Kasumi-1 (cell line): ENCODE measurements around the gene ROR1.
"Not testable (repeated sequence)": the region's sequence is repeated elsewhere in the genome, so short reads cannot be mapped to it uniquely, and the experiment has no call there.

ENCODE experiments used
- DNase-seq, 2 experiments: peaks; one replicate each; lab custom pipeline; 2025; lab: John Stamatoyannopoulos, UW

The ROR1 gene

DNA sequence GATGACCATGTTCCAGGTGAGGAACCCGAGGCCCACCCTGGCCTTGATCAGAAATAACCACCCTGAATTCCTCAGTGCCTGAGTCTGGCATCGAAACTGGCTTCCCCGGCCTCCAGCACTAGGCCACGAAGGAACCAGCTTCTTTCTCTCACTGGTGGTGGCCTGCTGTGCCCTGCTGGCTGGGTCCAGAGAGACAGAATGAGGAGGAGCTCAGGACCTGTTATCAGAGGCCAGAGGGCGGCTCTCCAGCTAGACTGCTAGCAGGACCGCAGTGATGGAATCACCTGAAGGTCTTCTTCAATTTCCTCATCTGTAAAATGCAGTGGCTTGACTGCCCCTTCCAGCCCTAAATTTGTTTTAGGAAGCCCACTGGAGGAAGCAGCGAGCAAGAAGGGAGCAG, 20.5 kb downstream of the ROR1 start:
- no peak for DNase-seq

DNA sequence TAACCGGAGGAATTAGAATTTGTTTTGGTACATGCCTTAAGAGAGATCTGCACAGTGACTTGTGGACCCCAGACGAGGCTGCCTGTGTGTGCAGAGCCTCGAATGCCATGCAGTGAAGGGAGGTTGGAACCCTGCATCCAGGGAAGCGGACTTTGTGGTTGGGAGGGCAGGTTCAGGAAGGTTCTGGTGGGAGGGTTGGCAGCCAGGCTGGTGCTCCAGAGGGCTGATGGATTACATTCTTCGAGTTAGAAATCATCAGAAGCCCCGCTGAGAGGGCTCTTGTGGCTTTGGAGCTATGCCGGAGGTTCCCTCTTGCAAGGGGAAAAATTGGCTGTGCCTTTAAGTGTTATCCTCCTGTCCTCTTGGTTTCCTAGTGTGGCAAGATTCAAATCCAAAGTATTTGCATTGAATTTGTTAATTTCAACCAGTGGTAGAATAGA, 21.1 kb downstream of the ROR1 start:
- no peak for DNase-seq

DNA sequence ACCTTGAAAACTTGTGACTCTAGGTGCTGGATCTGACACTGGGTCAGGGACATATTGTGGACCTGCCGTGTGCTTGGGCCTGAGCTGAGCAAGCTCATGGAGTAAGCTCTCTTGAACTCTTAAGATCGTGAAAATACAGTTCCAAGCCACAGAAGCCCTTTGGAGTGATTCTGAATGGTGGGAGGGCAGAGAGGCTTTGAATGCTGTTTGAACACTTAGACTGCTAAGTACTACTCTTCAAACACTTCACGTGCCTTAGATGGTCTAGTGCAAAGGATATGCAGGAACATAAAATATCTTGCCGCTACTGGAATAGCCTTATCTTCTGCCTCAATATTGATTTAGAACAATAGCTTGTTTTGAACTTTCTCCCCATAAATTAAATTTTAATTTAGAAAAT, 21.6 kb downstream of the ROR1 start:
- no peak for DNase-seq

DNA sequence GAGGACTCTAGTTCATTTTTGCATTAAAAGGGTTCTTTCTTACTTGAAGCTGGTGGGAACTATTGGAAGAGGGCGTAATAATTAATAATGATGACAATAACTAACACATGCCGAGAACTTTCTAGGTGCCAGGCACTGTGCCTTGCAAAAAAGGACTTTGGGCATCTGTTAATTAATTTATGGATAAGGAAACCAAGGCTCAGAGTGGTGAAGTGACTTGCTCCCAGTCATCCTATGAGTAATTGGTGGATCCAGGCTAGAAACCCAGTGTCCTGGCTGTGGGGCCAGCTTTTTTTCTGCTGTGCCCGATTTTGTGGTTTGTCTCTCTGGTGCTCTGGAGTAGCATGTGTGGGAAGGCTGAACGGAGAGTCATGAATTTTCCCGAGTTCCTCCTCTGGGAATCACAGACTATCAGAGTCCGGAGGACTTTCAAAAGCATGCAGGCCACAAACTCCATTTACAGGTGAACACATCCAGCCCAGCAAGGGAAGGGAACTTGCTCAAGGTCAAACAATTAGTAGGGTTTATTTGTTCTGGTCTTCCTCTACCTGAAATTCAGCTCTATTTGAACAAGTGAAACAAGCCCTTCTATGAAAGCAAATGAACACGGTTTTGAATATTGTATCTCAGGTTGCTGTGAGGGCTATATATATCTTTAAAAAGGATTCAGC, 23.4 kb downstream of the ROR1 start:
- no peak for DNase-seq

DNA sequence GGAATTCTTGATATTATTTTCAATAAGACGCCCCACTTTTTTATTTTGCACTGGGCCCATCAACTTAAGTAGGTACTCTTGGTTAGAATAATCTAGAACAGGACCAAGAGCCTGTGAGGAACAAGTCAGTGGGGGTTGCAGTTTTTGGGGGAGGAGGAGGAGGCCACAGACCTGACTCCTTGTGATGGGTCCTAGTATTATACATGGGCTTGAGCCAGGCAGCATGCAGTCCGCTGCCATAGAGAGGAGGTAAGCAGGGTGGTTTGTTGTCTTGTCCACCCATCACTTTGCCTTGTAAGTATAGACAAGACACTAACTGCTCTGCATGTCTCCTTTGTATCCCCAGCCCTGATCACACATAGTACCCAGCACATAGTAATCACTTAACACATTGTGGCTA, 24.5 kb downstream of the ROR1 start:
- DNase-seq = no peak

DNA sequence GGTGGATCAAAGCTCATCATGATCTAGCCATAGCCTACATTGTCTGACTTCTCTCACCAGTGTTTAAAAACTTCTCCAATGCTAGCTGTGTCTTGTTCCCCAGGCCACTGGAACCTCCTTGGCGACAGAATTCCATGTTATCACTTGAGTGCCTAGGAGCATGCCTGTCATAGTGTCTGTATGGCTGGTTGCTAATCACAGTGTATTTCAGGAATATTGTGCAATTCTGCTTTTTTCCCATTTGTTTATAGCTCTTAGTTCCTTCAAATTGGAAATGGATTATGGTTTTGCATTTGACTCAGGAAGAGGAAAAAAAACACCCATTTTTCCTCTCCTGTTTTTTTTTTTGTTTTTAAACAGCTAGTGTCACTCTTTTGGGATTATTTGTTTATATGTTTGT, 25.5 kb downstream of the ROR1 start:
- DNase-seq = no peak

DNA sequence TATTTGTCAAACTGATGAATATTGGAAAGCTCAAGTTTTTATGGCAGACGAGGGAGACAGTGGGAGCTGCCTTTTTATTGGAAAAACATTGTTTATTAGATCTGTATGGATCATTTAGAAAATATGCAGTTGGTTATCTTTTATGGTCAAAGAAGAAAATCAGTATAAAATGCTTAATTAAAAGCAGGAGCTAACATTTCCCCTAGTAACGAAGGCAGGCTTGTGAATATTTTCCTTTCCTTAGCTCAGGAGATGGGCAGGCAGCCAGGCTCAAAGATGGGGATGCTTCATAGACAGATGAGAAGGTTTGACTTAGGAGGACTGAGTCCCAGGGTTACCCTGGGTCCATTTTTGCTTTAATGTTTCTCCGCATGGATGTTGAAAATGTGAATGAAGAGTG, 26.0 kb downstream of the ROR1 start:
- DNase-seq = no peak

DNA sequence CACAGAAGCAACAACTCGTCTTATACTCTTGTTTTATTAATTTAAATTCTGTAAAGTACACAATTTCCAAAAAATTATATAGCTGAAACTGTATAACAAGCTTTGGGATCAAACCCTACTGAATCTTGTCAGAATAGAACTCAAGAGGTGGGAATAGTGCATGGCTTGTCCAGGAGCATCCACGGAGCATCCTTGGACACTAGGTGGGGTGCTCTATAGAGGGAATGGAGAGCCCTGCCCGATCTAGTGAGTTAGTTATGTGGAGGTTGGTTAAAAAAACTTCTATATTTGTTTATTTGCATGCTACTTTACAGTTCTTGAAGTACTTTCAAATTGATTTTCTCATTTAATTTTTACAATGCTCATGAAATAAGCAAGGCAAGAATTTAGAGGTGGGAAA, 28.3 kb downstream of the ROR1 start:
- no peak for DNase-seq

DNA sequence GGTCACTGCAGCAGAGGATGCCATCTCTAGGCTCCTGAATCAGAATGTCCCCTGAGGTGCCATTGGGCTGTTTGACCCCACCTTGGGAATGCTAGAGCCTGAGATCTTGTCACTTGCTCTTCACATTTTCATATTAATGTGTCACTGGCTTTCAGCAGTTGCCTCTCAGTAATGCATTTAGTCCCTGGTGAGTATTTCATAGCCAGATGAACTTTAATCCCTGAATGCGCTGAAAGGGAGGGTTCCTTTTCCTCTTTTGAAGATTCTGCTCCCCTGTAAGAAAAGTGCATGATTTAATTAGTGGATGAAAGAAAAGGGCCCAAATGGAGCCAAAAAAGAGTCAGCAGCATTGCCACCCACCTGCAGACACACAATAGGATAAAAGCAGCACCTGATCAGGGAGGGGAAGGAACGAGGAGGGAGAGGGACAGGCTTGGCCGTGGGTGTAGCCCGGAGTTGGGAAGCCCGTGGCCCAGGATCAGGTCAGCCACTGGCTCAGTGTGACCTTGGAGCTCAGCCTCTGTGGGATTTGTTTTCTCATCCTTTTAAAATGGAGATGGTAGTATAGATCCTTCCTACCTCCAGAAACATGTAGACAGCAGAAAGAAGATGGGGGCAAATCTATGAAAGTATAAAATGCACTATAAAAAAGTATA, 31.1 kb downstream of the ROR1 start:
- no peak for DNase-seq

DNA sequence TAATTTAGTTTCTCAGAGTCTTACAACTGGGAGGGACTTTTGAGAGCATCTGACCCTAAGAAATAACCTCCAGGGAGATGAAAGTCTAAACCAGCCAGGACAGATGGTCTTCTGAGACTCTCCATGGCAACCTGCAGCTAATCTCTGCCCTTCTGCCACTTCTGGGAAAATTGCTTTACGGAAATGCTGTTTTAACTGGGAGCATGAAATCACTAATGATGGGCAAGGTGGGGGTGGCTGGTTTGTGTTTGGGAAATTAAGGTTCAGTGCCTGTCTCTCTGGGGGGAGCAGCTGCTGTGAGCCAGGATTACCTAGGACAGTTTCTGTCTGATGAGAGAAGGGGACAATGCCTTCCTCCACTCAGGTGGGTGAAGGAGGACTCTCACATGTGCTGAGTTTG, 33.2 kb downstream of the ROR1 start:
- DNase-seq = no peak

DNA sequence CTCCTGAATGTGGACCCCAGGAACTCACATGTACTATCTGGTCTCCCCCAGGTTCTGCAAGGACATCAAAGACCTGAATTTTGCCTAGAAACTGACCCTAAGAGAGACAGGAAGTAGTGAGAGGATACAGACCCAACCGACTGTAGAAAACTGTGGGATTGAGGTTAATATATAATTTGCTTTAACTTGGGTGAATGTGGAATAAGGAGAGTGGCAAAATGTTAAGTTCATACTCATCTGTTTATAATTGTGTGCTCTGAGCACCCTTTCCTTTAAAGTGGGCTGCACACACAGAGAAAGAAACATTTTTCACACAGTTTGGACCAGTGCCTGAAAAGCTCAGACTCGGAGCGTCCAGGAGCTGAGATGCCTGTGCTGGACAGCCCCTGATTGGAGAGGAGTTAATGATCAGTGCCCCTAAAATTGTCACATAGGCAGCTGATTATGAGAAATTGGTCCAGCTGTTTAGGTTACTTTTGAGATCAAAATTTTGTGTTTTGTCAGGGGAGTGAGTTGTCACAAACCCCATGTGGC, 37.2 kb downstream of the ROR1 start:
- no peak for DNase-seq

DNA sequence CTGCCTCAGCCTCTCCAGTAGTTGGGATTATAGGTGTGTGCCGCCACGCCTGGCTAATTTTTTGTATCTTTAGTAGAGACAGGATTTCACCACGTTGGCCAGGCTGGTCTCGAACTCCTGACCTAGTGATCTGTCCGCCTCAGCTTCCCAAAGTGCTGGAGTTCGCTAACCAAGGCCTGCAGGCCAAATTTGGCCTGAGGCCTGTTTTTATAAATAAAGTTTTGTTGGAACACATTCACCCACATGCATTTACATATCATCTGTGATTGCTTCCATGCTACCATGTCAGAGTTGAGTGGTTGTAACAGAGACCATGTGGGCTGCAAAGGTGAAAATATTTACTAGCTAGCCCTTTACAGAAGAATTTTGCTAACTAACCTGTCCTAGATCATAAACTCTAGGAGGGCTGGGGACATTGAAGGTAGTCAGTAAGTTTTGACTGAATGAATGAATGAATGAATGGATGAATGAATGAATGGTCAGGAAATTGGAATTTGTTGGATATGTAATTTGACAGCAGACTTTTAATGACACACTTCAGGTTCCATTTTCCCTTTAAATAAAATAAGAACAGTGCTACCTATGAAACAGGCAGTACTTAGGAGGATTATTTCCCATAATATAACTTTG, 38.4 kb downstream of the ROR1 start:
- DNase-seq = no peak

DNA sequence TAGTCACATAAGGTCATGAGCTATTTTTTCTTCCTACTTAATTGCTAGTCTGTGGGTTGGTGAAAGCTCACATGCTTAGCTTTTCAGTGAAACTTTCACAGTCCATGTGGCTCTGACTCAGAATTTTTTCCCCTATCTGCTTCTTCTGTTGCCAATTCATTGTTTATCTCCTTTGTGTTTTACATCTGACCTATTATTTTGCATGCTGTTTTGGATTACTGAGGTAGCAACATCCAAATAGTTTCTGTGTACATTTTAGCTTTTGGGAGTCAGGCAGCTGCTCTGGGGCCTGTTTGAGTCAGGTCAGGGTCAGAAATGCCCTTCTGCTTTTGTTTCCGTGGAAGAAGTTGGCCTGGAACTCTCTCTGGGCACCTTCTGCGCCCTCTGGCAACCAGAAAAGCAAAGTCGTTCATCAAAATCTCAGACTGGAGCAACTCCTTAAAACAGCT, 40.0 kb downstream of the ROR1 start:
- no peak for DNase-seq

DNA sequence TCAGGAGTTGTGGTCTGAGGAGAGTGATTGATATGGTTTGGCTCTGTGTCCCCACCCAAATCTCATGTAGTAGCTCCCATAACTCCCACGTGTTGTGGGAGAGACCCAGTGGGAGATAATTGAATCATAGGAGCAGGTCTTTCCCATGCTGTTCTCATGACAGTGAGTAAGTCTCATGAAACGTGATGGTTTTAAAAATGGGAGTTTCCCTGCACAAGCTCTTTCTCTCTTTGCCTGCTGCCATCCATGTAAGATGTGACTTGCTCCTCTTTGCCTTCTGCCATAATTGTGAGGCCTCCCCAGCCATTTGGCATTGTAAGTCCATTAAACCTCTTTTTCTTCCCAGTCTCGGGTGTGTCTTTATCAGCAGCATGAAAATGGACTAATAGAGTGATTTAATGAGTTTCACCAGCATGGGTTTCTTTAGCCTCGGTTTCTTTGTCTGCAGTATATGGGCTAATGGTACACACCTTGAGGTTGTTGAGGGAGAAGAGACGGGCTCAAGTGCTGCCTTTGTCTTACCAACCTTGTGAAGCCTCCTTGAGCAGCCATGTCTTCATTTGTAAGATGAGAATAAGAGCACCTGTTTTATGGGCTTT, 42.5 kb downstream of the ROR1 start:
- DNase-seq = not testable (repeated sequence)

DNA sequence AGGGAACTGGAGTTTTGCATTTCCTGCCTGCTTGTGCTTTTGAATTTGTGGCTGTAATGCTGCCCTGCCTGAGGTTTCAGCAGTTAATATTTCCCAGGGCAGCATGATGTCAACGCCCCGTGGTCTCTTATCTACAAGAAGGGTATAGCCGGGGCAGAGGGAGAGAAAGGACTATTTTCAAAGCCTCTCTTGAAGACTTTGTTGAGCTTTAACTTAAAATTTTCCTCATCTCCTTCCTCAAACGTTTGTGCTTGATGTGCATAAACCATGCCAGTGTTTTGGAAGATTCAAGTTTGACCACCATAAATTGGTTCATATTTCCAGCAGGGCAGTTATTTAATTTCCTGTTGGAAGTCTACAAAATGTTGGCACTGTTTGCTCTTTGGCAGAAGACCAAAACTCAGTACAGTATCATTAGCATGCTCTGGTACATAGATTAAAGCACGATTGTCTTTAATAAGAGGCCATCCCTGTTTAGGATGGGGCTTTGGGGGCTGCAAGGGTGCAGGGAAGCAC, 43.4 kb downstream of the ROR1 start:
- no peak for DNase-seq

DNA sequence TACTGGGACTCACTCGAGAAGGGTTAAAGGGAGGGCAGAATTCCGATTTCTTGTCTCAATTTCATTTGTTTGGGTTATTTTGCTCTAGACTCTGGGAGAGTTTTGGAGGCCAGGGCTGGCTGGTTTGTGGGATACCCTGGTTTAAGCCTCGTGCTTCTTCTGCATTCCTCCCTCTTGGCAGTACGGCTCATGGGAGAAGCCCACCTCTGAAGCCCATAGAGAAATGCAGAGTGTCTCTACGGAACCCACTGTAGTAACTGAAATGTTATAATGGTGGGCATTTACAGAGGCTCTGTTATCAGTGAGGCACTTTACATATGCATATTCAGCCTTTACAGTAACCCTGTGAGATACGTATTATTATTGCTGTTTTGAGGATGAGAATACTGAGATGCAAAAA, 43.9 kb downstream of the ROR1 start:
- no peak for DNase-seq

DNA sequence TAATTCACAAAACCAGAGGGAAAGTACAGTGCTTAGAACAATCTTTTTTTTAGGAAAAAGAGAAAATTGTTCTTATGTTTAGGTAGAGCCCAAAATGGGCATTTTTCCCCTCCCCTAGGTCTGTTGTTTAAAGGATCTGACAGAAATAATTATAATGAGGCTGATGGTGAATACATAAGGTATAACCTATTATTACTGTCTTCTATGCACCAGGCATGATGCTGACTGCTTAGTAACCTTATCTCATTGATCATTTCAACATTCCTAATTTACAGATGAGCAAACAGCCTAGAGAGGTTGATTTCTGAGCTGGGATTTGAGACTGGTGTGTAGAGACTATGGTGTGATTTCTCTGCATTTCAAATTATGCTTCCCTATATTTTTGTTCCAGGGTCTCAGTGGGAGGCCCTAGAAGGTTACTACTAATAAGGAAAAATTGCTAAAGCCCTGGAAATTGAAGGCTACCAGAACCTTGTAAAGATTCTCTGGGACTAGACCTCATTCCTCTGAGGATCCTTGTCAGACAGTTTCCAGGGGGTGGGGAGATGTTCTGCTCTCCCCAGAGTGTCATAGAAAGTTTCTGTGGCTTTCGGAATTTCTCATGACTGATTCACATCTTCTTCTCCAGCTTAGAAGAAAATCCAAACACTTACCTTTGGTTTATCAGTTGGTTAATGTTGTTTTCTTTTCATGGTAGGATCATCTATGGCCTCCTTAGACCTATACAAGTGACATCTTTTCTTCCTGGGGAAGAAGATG, 44.9 kb downstream of the ROR1 start:
- DNase-seq = no peak

DNA sequence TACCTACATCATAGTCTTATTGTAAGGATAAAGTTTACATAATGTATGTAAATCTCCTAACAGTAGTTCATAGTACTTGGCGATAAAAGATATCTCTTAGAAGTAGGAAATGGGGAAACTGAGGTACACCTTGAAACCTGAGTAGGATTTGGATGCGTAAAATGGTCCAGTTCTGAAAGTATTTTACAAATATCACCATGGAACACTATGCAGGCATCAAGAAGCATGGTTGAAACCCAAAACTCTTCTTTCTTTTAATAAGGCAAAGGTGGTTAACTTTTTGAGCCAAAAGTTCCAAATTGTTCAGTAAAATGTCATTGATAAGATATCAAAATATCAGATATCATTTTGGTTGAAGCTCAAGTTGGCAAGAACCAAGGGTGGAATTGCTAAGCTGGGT, 46.0 kb downstream of the ROR1 start:
- DNase-seq = no peak

DNA sequence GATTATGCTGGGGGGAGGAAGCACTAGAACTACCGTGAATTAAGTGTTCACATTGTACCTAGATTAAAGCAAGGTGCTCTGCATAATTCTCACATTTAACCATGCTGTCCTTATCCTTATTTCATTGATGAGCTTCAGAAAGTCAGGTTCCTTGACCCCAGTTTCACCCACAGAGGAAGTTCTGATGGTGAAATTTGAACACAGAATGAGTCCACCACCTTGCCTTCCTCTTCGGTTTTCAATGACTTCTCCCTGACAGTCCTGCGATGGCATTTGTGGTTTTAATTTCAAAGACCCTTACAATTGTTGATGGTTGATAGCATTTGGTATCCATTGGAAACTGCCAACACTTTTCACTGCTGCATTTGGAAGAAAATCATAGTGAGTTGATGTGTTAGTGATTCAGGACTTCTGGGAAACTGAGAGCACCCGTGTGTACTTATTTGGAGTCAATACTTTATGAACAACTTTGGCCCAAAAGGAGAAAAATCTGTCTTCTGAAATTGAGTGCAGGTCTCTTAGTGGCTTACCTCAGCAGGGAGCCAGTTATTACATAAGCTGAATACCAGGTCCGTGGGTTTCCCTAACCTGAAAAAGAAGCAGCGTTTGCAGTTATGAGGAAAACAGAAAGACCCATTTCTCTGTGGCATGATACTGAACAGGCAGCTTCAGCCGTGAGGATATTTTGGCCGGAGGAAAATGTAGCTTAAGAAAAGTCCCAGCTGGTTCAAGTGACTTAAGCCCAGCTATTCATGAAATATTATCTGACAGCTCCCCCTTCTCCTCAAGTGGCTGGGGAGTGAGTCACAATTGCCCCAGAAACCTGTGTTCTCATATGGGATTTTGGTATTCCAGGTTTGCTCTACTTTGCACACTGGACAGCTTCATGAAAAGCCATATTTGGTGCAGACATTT, 47.5 kb downstream of the ROR1 start:
- no peak for DNase-seq

DNA sequence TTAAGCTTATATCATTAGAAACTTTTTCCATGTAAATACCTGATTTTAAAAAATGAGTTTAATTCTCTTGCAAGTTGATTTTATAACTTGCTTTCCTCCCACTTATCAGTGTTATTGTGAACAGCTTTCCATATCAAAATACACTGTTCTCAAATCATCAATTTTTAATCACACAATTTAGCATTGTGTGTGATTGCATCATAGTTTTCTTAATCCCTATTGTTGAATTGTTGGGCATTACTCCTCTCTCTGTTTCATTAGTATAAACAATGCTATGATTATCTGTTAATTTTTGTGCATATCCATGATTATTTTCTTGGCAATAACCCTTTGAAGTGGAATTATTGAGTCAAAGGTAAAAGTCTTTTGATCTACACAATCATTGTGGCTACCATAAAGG, 48.7 kb downstream of the ROR1 start:
- DNase-seq = no peak

DNA sequence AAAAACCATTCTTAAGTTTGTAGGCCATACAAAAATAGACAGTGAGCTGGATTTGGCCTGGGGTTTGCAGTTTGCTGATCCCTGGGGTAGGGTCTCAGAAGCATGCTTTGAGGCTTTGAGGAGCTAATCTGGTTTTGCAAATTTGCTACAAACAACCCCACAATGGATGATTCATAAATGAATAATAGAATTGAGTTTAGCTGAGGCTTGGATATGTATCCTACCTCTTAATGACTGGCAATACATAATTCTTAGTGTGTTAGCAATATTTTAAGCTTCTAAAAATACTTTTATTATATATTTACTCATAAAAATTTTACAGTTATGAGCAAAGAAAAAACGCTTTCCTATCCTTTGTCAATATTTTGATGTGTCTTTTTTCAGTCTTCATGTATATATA, 50.6 kb downstream of the ROR1 start:
- DNase-seq = no peak
